Measurements from ENCODE around the gene GAB1. TPM values are rescaled to one million over a fixed set of nuclear protein-coding genes. Genes with fewer than 3 reads are reported as not detected.

GAB1 gene
- total and polyA plus RNA-seq, 2 of the 13 experiments (the other 11 are each of a cell fraction or from before 2014, with no cell fraction given) = 8.7 to 14.7 TPM

DNA sequence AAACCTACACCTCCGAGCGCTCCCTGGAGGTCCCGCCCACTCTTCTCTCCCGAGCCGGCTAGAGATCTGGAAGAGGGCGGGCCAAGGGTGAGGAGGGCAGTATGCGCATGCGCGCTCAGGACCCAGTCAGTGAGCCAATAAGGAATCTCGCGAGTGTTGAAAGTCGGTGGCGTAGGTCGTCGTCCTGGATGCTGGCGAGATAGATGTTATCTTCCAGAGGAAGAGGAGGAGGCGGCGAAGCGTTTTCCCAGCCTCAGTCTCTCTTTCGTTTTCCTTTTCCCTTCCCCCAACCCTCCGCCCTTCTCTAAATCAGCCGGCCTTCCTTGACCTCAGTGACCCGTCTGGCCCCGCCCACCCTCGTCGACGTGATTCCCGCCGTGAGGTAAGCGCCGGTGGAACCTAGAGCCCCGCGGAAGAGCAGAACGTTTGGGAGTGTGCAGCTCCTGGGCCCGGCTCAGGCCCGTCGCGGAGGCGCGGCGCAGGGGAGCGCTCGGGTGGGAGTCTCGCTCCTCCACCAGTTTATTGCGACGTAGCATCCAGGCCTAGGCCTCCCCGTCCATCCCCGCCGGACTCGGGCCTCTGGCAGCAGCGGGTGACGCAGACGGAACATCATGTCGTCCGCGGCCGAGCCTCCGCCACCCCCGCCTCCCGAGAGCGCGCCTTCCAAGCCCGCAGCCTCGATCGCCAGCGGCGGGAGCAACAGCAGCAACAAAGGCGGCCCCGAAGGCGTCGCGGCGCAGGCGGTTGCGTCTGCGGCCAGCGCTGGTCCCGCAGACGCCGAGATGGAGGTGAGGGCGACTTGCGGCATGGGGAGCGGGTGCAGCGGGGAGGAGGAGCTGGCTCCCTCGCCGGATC is 176.9 kb downstream of the GAB1 start, which contains the start of gene SMARCA5 (continued):
- TF ChIP-seq HES4 (CRISPR knock-in tag; IDR thresholded peaks at IDR 0.05; ENCODE audit: borderline replicate concordance) (peak; percentile 94), ZNF652 (CRISPR knock-in tag; IDR thresholded peaks at IDR 0.05; ENCODE audit: borderline replicate concordance, low read depth) (no peak), U2AF1 (optimal IDR thresholded peaks at IDR 0.05; ENCODE audit: low read depth, low read length) (no peak), HHEX (CRISPR knock-in tag; IDR thresholded peaks at IDR 0.05) (no peak), ZFP62 (CRISPR knock-in tag; IDR thresholded peaks at IDR 0.05) (no peak), HMGA1 (CRISPR knock-in tag; conservative IDR thresholded peaks at IDR 0.05) (no peak), MED8 (CRISPR knock-in tag; IDR thresholded peaks at IDR 0.05; ENCODE audit: insufficient replicate concordance) (peak; percentile 26), ZNF788 (CRISPR knock-in tag; IDR thresholded peaks at IDR 0.05; ENCODE audit: borderline replicate concordance) (no peak; the same call in 1 of the 2 replicates), PHF8 (CRISPR knock-in tag; IDR thresholded peaks at IDR 0.05) (peak; percentile 96), ZNF451 (CRISPR knock-in tag; IDR thresholded peaks at IDR 0.05) (0 out of 2 replicates have a peak, but pooled peaks have one; percentile 28), MTF2 (CRISPR knock-in tag; IDR thresholded peaks at IDR 0.05; ENCODE audit: borderline replicate concordance) (no peak), ELF3 (CRISPR knock-in tag; IDR thresholded peaks at IDR 0.05) (no peak), ZNF354B (CRISPR knock-in tag; IDR thresholded peaks at IDR 0.05) (no peak), RELA (CRISPR knock-in tag; IDR thresholded peaks at IDR 0.05) (no peak), SRSF4 (IDR thresholded peaks at IDR 0.05; ENCODE audit: low read depth, low read length, poor library complexity, severe bottlenecking) (no peak), ZNF205 (CRISPR knock-in tag; IDR thresholded peaks at IDR 0.05) (peak; percentile 47), ZNF121 (CRISPR knock-in tag; IDR thresholded peaks at IDR 0.05) (peak; percentile 45), ZMYM3 (CRISPR knock-in tag; IDR thresholded peaks at IDR 0.05) (no peak; the same call in 1 of the 2 replicates), MAFK (conservative IDR thresholded peaks at IDR 0.05 in 1 of 2, IDR thresholded peaks at IDR 0.05 in 1 of 2; ENCODE audit: low read length in 2 of 2) (no peak), TBX3 (IDR thresholded peaks at IDR 0.05; ENCODE audit: borderline replicate concordance) (no peak), ZNF790 (CRISPR knock-in tag; IDR thresholded peaks at IDR 0.05; ENCODE audit: borderline replicate concordance) (0 out of 2 replicates have a peak, but pooled peaks have one; percentile 63), NR2F6 (IDR thresholded peaks at IDR 0.05) (peak; percentile 88), NR2F6 (CRISPR knock-in tag; IDR thresholded peaks at IDR 0.05) (peak; percentile 88), FOXA1 (IDR thresholded peaks at IDR 0.05) (no peak), FOXA1 (CRISPR knock-in tag; IDR thresholded peaks at IDR 0.05) (peak; percentile 38; the same call in 1 of the 2 replicates), ZNF230 (CRISPR knock-in tag; IDR thresholded peaks at IDR 0.05) (no peak), SP1 (IDR thresholded peaks at IDR 0.05) (no peak), SP1 (CRISPR knock-in tag; IDR thresholded peaks at IDR 0.05) (peak; percentile 23; the same call in 1 of the 2 replicates)
- TF ChIP-seq, protein P1, sequence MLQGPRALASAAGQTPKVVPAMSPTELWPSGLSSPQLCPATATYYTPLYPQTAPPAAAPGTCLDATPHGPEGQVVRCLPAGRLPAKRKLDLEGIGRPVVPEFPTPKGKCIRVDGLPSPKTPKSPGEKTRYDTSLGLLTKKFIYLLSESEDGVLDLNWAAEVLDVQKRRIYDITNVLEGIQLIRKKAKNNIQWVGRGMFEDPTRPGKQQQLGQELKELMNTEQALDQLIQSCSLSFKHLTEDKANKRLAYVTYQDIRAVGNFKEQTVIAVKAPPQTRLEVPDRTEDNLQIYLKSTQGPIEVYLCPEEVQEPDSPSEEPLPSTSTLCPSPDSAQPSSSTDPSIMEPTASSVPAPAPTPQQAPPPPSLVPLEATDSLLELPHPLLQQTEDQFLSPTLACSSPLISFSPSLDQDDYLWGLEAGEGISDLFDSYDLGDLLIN (CRISPR knock-in tag; IDR thresholded peaks at IDR 0.05; ENCODE audit: borderline replicate concordance) = no peak
- TF ChIP-seq, protein P2, sequence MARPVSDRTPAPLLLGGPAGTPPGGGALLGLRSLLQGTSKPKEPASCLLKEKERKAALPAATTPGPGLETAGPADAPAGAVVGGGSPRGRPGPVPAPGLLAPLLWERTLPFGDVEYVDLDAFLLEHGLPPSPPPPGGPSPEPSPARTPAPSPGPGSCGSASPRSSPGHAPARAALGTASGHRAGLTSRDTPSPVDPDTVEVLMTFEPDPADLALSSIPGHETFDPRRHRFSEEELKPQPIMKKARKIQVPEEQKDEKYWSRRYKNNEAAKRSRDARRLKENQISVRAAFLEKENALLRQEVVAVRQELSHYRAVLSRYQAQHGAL (CRISPR knock-in tag; IDR thresholded peaks at IDR 0.05; ENCODE audit: not compliant biosample characterization) = no peak
- TF ChIP-seq, protein P3, sequence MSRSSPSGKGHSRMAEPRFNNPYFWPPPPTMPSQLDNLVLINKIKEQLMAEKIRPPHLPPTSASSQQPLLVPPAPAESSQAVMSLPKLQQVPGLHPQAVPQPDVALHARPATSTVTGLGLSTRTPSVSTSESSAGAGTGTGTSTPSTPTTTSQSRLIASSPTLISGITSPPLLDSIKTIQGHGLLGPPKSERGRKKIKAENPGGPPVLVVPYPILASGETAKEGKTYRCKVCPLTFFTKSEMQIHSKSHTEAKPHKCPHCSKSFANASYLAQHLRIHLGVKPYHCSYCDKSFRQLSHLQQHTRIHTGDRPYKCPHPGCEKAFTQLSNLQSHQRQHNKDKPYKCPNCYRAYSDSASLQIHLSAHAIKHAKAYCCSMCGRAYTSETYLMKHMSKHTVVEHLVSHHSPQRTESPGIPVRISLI (CRISPR knock-in tag; IDR thresholded peaks at IDR 0.05; ENCODE audit: borderline replicate concordance) = no peak
